Measurements from ENCODE around the gene FOXP1. TPM values are rescaled to one million over a fixed set of nuclear protein-coding genes. Genes with fewer than 3 reads are reported as not detected.

FOXP1 gene
- total RNA-seq, 1 experiment from 2014 or later, result 75.3 TPM

GRCh38 chr3:71447197-71447596 is 136.3 kb downstream of the FOXP1 start:
- Histone ChIP-seq H3K9me3 (ENCODE audit: control insufficient read depth, low read depth, low read length) (no peaks in the 10 kb centered on the region), H3K14ac (ENCODE audit: insufficient read depth, low read length) (no peak overlapping the region), H3K56ac (ENCODE audit: insufficient read length, low read depth, low read length) (no peak overlapping the region), H3K4me2 (ENCODE audit: insufficient read depth, insufficient read length, low read length) (no peak overlapping the region), H2AFZ (ENCODE audit: low read length) (no peak overlapping the region), H3K4ac (ENCODE audit: low read depth, low read length) (no peak overlapping the region), H2BK20ac (ENCODE audit: low read depth, low read length, poor library complexity, severe bottlenecking) (no peak overlapping the region), H3K27ac (ENCODE audit: insufficient read length, low read depth, low read length) (no peak overlapping the region), H3K9ac (ENCODE audit: extremely low read depth, insufficient read length, low read length) (no peak overlapping the region), H2BK12ac (ENCODE audit: insufficient read length, low read depth, low read length) (no peak overlapping the region), H4K8ac (replicated peaks; ENCODE audit: insufficient read length, low read depth, low read length) (no peak overlapping the region), H4K20me1 (ENCODE audit: control insufficient read depth, insufficient read depth, insufficient read length) (no peaks in the 10 kb centered on the region), H3K23ac (ENCODE audit: insufficient read length, low read depth, low read length) (no peak overlapping the region), H2BK5ac (ENCODE audit: insufficient read length, low read length) (no peak overlapping the region), H2BK15ac (ENCODE audit: low read depth, low read length) (no peak overlapping the region), H3K79me2 (ENCODE audit: insufficient read depth, low read length) (no peaks in the 10 kb centered on the region), H3K27me3 (ENCODE audit: insufficient read depth, low read length) (no peaks in the 10 kb centered on the region), H4K91ac (ENCODE audit: insufficient read length, low read depth, low read length) (no peak overlapping the region), H3K23me2 (ENCODE audit: insufficient read length, low read depth, low read length, poor library complexity, severe bottlenecking) (no peaks in the 10 kb centered on the region), H3T11ph (ENCODE audit: low read length) (no peak overlapping the region), H3K4me1 (ENCODE audit: insufficient read depth, low read length) (peaks cover 2% of the 10 kb centered on the region; the same call in 1 of the 2 replicates), H4K5ac (ENCODE audit: insufficient read length, low read depth, low read length) (no peak overlapping the region), H3K79me1 (ENCODE audit: insufficient read depth, low read depth, low read length, poor library complexity, severe bottlenecking) (no peaks in the 10 kb centered on the region), H2AK5ac (ENCODE audit: insufficient read length, low read length) (no peak overlapping the region), H2BK120ac (ENCODE audit: low read depth, low read length, poor library complexity, severe bottlenecking) (no peak overlapping the region), H3K18ac (ENCODE audit: insufficient read length, low read depth, low read length) (no peak overlapping the region)
- H3K9me3 Mint-ChIP-seq, result no peaks in the 10 kb centered on the region
- no CpG with 5 or more reads among the region's 2 CpGs for WGBS (ENCODE audit: extremely low coverage, insufficient read length, low lambda C conversion rate)
- H3K27me3 Mint-ChIP-seq (ENCODE audit: low read depth), result no peaks in the 10 kb centered on the region
- peaks cover 20 to 29% of the 10 kb centered on the region in 2 experiments for H3K4me1 Mint-ChIP-seq
- no peak overlapping the region for H3K4me3 Mint-ChIP-seq
- TF ChIP-seq, protein P1, sequence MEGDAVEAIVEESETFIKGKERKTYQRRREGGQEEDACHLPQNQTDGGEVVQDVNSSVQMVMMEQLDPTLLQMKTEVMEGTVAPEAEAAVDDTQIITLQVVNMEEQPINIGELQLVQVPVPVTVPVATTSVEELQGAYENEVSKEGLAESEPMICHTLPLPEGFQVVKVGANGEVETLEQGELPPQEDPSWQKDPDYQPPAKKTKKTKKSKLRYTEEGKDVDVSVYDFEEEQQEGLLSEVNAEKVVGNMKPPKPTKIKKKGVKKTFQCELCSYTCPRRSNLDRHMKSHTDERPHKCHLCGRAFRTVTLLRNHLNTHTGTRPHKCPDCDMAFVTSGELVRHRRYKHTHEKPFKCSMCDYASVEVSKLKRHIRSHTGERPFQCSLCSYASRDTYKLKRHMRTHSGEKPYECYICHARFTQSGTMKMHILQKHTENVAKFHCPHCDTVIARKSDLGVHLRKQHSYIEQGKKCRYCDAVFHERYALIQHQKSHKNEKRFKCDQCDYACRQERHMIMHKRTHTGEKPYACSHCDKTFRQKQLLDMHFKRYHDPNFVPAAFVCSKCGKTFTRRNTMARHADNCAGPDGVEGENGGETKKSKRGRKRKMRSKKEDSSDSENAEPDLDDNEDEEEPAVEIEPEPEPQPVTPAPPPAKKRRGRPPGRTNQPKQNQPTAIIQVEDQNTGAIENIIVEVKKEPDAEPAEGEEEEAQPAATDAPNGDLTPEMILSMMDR (conservative IDR thresholded peaks at IDR 0.05), result no peak
- no peaks in the 10 kb centered on the region for H3K36me3 Mint-ChIP-seq (ENCODE audit: insufficient read depth in 1 of 3, low read depth in 3 of 3)
- no peak overlapping the region for H3K27ac Mint-ChIP-seq
- no peak for DNase-seq

All from H9 (cell line).